ENCODE results near the gene ALOXE3.

The ALOXE3 gene

GRCh38 chr17:8126491-8127066 is 8.3 kb upstream of the ALOXE3 start:
- TF ChIP-seq FOXP2 (optimal IDR thresholded peaks at IDR 0.05; ENCODE audit: borderline replicate concordance, extremely low read depth, extremely low read length, insufficient read depth): no peak
- no peak for TF ChIP-seq POLR2AphosphoS5 (IDR thresholded peaks at IDR 0.05; ENCODE audit: low read depth, low read length)
- no peak for TF ChIP-seq SIN3A (IDR thresholded peaks at IDR 0.05; ENCODE audit: borderline replicate concordance, insufficient read depth, low read length)
- TF ChIP-seq TAF1 (IDR thresholded peaks at IDR 0.05; ENCODE audit: borderline replicate concordance, insufficient read depth, low read length): no peak
- peak in 1 of 2 experiments; percentile 60; a peak in 2 of 4 replicates for TF ChIP-seq REST (IDR thresholded peaks at IDR 0.05; ENCODE audit: insufficient read depth in 1 of 2, low read depth in 2 of 2, low read length in 2 of 2)

DNA sequence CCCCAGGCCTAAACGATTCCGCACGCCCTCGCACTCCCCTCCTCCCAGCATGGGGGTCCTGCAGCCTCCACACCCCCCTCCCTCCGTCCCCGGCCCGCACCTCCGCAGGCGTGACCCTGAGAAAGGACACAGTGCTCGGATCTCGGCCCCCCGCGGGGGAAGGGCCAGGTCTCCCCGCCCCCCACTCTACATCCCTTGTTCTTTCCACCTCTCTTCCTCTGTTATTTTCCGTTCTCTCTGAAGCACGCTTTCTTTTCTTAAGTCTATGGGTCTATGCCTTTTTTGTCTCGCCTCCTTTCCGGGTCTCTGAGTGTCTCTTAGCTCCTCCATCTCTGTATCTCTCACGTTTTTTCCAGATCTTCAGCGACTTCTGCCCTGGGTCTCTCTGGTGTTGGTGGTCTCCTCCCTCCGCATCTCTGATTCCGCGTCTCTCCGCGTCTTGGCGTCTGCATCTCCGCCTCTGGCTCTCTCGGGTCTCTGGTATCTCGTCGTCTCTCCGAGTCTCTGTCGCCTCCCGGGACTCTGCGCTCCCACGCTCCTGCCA is 7.7 kb upstream of the ALOXE3 start:
- TF ChIP-seq REST (IDR thresholded peaks at IDR 0.05; ENCODE audit: insufficient read depth in 1 of 2, low read depth in 2 of 2, low read length in 2 of 2) (no peak), SIN3A (IDR thresholded peaks at IDR 0.05; ENCODE audit: borderline replicate concordance, insufficient read depth, low read length) (no peak), FOXP2 (optimal IDR thresholded peaks at IDR 0.05; ENCODE audit: borderline replicate concordance, extremely low read depth, extremely low read length, insufficient read depth) (no peak), TAF1 (IDR thresholded peaks at IDR 0.05; ENCODE audit: borderline replicate concordance, insufficient read depth, low read length) (no peak), POLR2AphosphoS5 (IDR thresholded peaks at IDR 0.05; ENCODE audit: low read depth, low read length) (no peak)

DNA sequence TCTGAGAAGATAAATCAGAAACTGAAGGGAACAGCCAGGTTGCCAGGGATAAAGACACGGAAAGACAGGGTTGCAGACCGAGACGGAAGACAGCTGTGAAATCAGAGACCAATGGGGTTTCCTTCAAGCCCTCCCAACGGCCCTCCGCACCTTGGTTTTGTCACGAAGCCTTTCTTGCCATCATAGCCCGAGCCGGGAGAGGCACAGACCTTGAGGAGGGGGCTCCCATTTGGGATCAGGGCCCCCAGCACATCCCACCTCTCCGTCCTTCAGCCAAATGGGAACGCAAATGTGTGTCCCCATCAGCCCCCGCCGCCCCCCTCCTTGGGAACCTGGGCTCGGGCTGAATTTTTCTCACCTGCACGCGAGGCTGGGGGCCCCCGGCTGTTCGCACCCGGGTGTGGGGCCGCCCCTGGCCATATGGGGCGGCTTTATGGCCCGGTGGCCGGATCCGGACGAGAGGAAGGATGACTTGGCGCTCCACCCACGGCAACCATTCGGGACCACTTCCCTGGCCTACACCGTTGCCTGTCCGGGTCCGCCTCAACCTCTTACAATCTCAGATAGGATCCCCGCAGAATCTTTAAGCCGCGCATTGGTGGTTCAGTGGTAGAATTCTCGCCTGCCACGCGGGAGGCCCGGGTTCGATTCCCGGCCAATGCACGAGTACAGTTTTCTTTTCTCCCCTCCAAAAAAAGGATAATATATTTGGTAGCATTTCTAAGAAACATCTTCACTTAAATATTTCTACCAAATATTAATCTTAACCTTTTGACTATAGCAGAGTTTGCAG is 7.0 kb upstream of the ALOXE3 start:
- no peak for TF ChIP-seq FOXP2 (optimal IDR thresholded peaks at IDR 0.05; ENCODE audit: borderline replicate concordance, extremely low read depth, extremely low read length, insufficient read depth)
- TF ChIP-seq SIN3A (IDR thresholded peaks at IDR 0.05; ENCODE audit: borderline replicate concordance, insufficient read depth, low read length): 0 out of 2 replicates have a peak, but pooled peaks have one; percentile 41
- peak; percentile 27 for TF ChIP-seq POLR2AphosphoS5 (IDR thresholded peaks at IDR 0.05; ENCODE audit: low read depth, low read length)
- TF ChIP-seq TAF1 (IDR thresholded peaks at IDR 0.05; ENCODE audit: borderline replicate concordance, insufficient read depth, low read length): no peak; the same call in 1 of the 2 replicates
- no peak for TF ChIP-seq REST (IDR thresholded peaks at IDR 0.05; ENCODE audit: insufficient read depth in 1 of 2, low read depth in 2 of 2, low read length in 2 of 2)

DNA sequence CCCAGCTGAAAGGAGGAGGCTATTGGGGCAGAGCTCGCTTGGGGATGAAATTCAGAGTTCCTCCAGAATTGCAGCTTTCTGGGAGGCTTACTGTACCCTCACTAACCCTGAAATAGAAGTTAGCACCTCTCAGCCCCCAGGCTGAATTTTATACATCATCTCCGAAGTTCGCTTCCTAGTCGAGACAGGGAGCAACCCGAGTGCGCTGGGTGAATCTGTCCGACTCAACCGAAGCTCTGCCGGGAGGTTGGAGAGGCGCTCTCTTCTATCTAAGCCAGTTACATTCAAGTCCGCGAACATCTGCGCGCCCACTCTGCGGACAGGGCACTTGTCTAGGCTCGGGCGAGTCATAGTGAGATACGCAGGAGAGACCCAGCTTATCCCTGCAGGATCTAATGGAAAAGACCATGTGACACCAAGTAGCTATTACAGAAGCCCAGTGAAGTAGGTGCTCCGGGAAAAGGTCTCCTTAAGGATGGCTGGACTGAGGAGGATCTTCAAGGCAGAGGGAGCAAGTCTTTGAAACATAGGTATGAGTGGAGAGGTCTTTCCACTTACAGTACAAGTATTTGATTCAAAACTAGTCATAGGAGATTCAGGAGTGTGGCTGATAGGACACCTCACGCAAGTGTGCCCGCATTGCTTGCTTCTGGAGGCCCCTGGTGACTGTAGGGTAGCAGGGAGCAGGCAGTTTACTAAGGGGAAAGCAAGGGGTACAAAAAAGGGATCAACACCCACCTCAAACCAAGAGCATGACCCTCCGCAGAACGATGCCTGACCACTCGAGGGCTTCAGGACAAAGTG is 6.2 kb upstream of the ALOXE3 start:
- no peak for TF ChIP-seq SIN3A (IDR thresholded peaks at IDR 0.05; ENCODE audit: borderline replicate concordance, insufficient read depth, low read length)
- TF ChIP-seq FOXP2 (optimal IDR thresholded peaks at IDR 0.05; ENCODE audit: borderline replicate concordance, extremely low read depth, extremely low read length, insufficient read depth): no peak
- no peak for TF ChIP-seq REST (IDR thresholded peaks at IDR 0.05; ENCODE audit: insufficient read depth in 1 of 2, low read depth in 2 of 2, low read length in 2 of 2)
- no peak for TF ChIP-seq POLR2AphosphoS5 (IDR thresholded peaks at IDR 0.05; ENCODE audit: low read depth, low read length)
- TF ChIP-seq TAF1 (IDR thresholded peaks at IDR 0.05; ENCODE audit: borderline replicate concordance, insufficient read depth, low read length): no peak; the same call in 1 of the 2 replicates

All from PFSK-1 (cell line).